GM21619 (cell line): ENCODE measurements around the gene KLHL42.
"Not testable (repeated sequence)": the region's sequence is repeated elsewhere in the genome, so short reads cannot be mapped to it uniquely, and the experiment has no call there.

Experiments used
- ATAC-seq: cut with Tn5 transposase; IDR thresholded peaks from one replicate; pipeline ENCODE4 v1.9.1; 2021; ENCODE audit not compliant: unreplicated experiment

Gene KLHL42

GRCh38 chr12:27814851-27815591 lies 35.0 kb downstream of the KLHL42 start:
- no peak for ATAC-seq

DNA sequence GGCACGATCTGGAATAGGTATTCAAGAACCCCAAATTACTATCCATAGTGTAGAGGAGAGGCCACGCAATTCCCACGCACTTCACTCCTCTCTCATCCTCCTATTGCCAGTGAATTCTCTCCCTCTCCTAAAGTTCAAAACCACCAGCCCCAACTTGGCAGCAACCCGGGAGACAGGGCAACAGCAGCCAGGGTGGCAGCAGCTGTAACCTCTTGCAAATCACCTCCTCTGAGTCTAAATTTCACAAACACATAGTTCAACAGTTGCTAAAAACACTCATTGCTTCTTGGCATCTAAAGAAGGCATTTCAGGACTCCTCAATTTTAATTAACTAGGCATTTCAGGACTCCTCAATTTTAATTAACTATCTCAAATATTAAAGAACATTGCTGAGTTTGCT lies 37.7 kb downstream of the KLHL42 start:
- no peak for ATAC-seq

GRCh38 chr12:27818401-27818918 lies 38.4 kb downstream of the KLHL42 start:
- no peak for ATAC-seq

- ATAC-seq = no peak
Observed at GRCh38 chr12:27820564-27820963, 40.5 kb downstream of the KLHL42 start.

GRCh38 chr12:27821259-27821973 lies 41.4 kb downstream of the KLHL42 start:
- no peak for ATAC-seq

- ATAC-seq = peak; percentile 69
Observed at GRCh38 chr12:27822076-27822712, 42.2 kb downstream of the KLHL42 start.

- no peak for ATAC-seq
Observed at GRCh38 chr12:27823038-27823437, 43.0 kb downstream of the KLHL42 start.

DNA sequence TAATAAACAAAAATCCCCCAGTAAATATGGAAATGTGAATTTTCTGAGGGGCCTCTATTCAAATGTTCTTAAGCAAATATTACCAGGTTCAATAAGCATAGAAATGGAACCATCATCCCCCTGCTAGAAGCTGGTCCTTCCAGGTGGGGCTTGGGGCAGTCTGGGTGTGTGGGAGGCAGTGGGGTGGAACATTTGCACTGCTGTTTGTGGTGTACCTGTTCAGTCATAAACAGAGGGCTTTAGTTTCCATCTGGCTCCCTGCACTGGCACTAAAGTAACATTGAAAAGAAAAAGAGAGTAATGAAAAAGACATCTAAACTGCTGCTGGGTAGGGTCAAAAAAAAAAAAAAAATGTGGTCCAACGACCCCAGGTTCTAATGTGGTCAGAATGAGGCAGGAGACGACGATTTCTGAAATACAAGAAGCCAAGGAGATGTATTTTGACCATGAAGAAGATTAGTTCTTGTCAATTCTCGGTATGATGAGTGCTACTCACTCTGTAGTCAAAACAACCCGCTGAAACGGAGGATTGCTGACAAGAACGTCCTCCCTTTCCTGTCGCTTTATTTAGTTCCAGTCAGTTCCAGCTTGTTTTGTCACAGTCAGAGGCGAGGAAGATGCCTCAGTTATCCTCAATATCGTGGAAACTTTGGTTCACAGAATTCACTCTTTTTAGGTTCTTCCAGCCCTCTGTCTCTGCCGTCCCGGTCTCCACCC lies 44.3 kb downstream of the KLHL42 start:
- peak; percentile 55 for ATAC-seq

- no peak for ATAC-seq
Observed at GRCh38 chr12:27826076-27826475, 46.0 kb downstream of the KLHL42 start.

DNA sequence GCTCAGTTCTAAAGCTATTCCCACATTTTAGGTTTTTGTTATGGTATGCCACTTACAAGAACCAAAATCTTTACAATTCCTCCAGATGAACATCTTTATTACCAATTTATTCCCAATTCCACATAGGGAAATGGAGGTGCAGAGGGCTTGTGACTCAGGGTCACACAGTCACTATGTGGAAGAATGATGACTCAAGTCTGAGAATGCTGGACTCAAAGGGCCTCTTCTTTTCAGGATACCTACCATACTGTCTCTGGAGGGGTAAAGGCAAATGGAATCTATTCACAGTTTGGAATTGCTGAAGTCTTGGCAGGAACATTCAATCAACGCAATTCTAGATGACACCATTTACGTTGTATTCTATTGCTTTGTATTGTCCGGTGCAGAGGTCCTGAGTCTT lies 48.2 kb downstream of the KLHL42 start:
- ATAC-seq = no peak

- no peak for ATAC-seq
Observed at GRCh38 chr12:27838543-27839185, 58.6 kb downstream of the KLHL42 start.

- no peak for ATAC-seq
Observed at GRCh38 chr12:27840229-27840999, 60.4 kb downstream of the KLHL42 start.

GRCh38 chr12:27841392-27841882 lies 61.4 kb downstream of the KLHL42 start:
- no peak for ATAC-seq

DNA sequence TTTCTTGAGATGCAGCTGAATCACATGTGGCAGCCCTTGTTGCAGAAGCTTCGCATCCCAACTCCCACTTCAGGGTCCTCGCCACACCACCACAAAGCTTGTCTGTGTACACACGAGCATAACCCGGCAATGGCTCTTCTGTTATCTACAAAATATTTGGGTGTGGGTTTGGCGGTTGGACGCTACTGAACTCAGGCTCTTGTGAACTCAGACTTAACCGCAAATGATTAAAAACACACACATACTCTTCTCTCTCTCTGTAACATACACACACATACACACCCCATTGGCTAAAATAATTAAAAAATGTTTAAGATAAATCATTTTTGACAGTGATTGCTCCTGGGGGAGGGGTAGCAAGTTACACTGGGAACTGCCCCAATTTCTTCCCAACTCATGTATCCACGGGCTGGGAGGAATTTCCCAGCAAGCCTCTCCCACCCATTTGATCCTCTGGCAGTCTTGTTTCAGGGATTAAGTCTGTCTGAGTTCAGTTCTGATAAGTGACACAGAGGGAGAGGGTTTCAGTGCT lies 63.7 kb downstream of the KLHL42 start:
- ATAC-seq = no peak

GRCh38 chr12:27844366-27845090 lies 64.5 kb downstream of the KLHL42 start:
- no peak for ATAC-seq

DNA sequence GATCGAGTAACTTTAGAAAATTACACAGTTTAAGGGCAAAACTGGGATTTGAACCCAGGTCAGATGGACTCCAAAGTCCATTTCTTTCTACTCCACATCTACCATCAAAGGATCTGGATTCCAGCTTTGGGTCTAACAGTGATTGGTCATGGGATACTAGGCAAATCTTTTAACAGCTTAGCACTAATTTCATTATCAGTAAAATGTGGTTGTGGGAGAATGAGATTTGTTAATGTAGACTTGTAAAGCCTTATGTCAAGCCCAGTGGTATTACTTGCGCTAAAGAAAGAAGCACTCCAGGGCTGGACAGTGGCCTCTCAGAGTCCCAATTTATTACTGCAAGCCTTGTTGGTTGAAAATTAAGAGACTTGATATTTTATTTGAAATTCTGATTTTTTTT lies 65.2 kb downstream of the KLHL42 start:
- no peak for ATAC-seq

- ATAC-seq = not testable (repeated sequence)
Observed at GRCh38 chr12:27845706-27846105, 65.7 kb downstream of the KLHL42 start.

DNA sequence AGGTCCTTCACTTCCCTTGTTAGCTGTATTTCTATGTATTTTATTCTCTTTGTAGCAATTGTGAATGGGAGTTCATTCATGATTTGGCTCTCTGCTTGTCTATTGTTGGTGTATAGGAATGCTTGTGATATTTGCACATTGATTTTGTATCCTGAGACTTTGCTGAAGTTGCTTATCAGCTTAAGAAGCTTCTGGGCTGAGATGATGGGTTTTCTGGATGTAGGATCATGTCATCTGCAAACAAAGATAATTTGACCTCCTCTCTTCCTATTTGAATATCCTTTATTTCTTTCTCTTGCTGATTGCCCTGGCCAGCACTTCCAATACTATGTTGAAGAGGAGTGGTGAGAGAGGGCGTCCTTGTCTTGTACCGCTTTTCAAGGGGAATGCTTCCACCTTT lies 67.3 kb downstream of the KLHL42 start:
- not testable (repeated sequence) for ATAC-seq

DNA sequence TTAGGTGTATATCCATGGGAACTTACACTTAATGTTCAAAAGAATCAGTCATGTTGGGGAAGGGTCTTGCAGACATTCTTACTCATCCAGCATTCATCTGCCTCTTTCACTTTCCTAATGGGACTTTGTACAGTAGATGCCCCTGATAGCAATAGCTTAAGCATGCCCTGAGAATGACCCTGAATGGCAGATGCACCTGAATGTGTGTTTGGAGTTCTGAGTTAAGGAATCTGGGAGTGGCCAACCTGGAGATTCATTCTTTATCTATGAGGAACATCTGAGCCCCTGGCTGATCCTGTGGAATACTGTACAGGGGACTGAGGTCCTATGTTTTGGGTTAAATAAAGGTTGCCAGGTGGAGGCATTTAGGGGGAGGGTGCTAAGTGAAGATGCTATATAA lies 71.3 kb downstream of the KLHL42 start:
- no peak for ATAC-seq
